K562 (cell line): ENCODE measurements around the gene CRIP3. TPM values are rescaled to one million over a fixed set of nuclear protein-coding genes. Genes with fewer than 3 reads are reported as not detected.

Source experiments
- ATAC-seq: fragments of 200-7000 bp; cut with Tn5 transposase; 3 replicates; pipeline ENCODE4 v1.9.1; 2020; ENCODE audit warnings: moderate library complexity
- BruUV-seq: library from RNA; stranded (reverse); fragments of 400-500 nt; replicated peaks from 2 replicates; lab custom pipeline; 2021; lab: Mats Ljungman, UMichigan
- CTCF ChIA-PET: fragments of 300-600 bp; formaldehyde crosslinking; extraction: SDS; loops from one replicate; lab custom pipeline; 2021; ENCODE audit warnings: low intra/inter-chr PET ratio; lab: Yijun Ruan, JAX
- POLR2A ChIA-PET: fragments of 300-600, 350-650 bp; sonication (Branson Sonifier 250); formaldehyde crosslinking; extraction: SDS; loops from one replicate; lab custom pipeline; 2021; ENCODE audit warnings: antibody characterized with exemption, inconsistent platforms; lab: Yijun Ruan, JAX
- DNase-seq, 4 experiments: peaks; one replicate each; pipeline versions ENCODE4 v3.0.0 to v3.0.0-alpha.2; 2011 to 2018; ENCODE audit warnings: low spot score in 3 of 4, mixed read lengths in 3 of 4; ENCODE audit errors: extremely low read depth in 1 of 4
- FAIRE-seq: peaks from 2 replicates; lab custom pipeline; 2011; peaks lifted over from hg19 to GRCh38; lab: Jason Lieb, UNC
- H2AFZ ChIP-seq: 2 replicates; pipeline ENCODE4 v1.6.0; 2011; ENCODE audit warnings: low read depth, low read length, control low read depth, inconsistent platforms
- H3K27ac ChIP-seq: fragments of 200-600 bp; 3 replicates; pipeline ENCODE4 v1.8.0; 2011; ENCODE audit warnings: low read depth, mild to moderate bottlenecking, control low read depth, inconsistent platforms, low read length, moderate library complexity, mixed read lengths; ENCODE audit errors: extremely low read depth
- H3K27me3 ChIP-seq, 2 experiments: fragments of 300-600 bp in 1 of 2; 2 replicates in 1 of 2; 3 replicates in 1 of 2; pipeline versions ENCODE4 v1.6.0 to v1.8.0; 2011; ENCODE audit warnings: inconsistent platforms in 2 of 2, low read length in 2 of 2, mild to moderate bottlenecking in 1 of 2, mixed read lengths in 1 of 2, moderate library complexity in 1 of 2; ENCODE audit not compliant: control insufficient read depth in 2 of 2, insufficient read depth in 2 of 2
- H3K36me3 ChIP-seq: fragments of 300-600 bp; 3 replicates; pipeline ENCODE4 v1.8.0; 2011; ENCODE audit warnings: mild to moderate bottlenecking, low read length, inconsistent platforms; ENCODE audit not compliant: control insufficient read depth, insufficient read depth
- H3K4me1 ChIP-seq, 2 experiments: fragments of 200-600 bp in 1 of 2; replicated peaks in 1 of 2; 2 replicates in 1 of 2; 3 replicates in 1 of 2; pipeline versions ENCODE4 v1.5.1 to v1.8.0; 2011; ENCODE audit warnings: inconsistent platforms in 2 of 2, low read length in 2 of 2, mild to moderate bottlenecking in 1 of 2, mixed read lengths in 1 of 2, moderate library complexity in 1 of 2; ENCODE audit not compliant: control insufficient read depth in 2 of 2, insufficient read depth in 2 of 2
- H3K4me2 ChIP-seq: 2 replicates; pipeline ENCODE4 v1.6.1; 2011; ENCODE audit warnings: low read length, control low read depth, inconsistent platforms, mixed read lengths; ENCODE audit not compliant: insufficient read depth
- H3K4me3 ChIP-seq: fragments of 200-600 bp; sonication (generic), shearing (Covaris generic); 2 replicates; pipeline ENCODE4 v1.5.1; 2016; ENCODE audit warnings: control low read depth, inconsistent platforms
- H3K79me2 ChIP-seq: fragments of 200-600 bp; 3 replicates; pipeline ENCODE4 v1.8.0; 2011; ENCODE audit warnings: low read length, inconsistent platforms; ENCODE audit not compliant: control insufficient read depth, insufficient read depth
- H3K9ac ChIP-seq, 2 experiments: 2 replicates each; pipeline versions ENCODE4 v1.6.0 to v1.6.1; 2011; ENCODE audit warnings: low read depth in 2 of 2, low read length in 2 of 2, control low read depth in 1 of 2, inconsistent platforms in 1 of 2, mild to moderate bottlenecking in 1 of 2, mixed read lengths in 1 of 2; ENCODE audit not compliant: insufficient read depth in 1 of 2
- H3K9me1 ChIP-seq: one replicate; pipeline ENCODE4 v1.6.0; 2011; ENCODE audit warnings: inconsistent platforms, mild to moderate bottlenecking, low read length, moderate library complexity; ENCODE audit not compliant: control insufficient read depth, insufficient read depth
- H3K9me3 ChIP-seq: replicated peaks from 2 replicates; pipeline ENCODE4 v1.5.1; 2011; ENCODE audit warnings: low read depth, low read length, inconsistent platforms; ENCODE audit not compliant: control insufficient read depth, insufficient read depth
- H4K20me1 ChIP-seq: replicated peaks from 2 replicates; pipeline ENCODE4 v1.6.1; 2011; ENCODE audit warnings: low read length, inconsistent platforms, mixed read lengths; ENCODE audit not compliant: control insufficient read depth, insufficient read depth
- BRD4 ChIP-seq: fragments of 200-600 bp; sonication (generic); IDR thresholded peaks from 2 replicates; pipeline ENCODE4 v1.6.1; 2017; ENCODE audit warnings: inconsistent platforms
- DDX20 ChIP-seq: fragments of 450-650 bp; IDR thresholded peaks from 2 replicates; pipeline ENCODE4 v1.6.1; 2016; ENCODE audit warnings: missing genetic modification characterization, low read depth, mild to moderate bottlenecking, missing compliant biosample characterization, moderate library complexity
- GATAD2A ChIP-seq: fragments of 450-650 bp; IDR thresholded peaks from 2 replicates; pipeline ENCODE4 v1.6.1; 2017
- ILF3 ChIP-seq: fragments of 450-650 bp; IDR thresholded peaks from 2 replicates; pipeline ENCODE4 v1.6.1; 2018; ENCODE audit warnings: antibody characterized with exemption, mild to moderate bottlenecking, moderate library complexity, borderline replicate concordance
- KDM2B ChIP-seq: fragments of 250-450 bp; sonication (Bioruptor Pico); IDR thresholded peaks from 2 replicates; pipeline ENCODE4 v1.8.0; 2021; ENCODE audit warnings: mild to moderate bottlenecking, moderate library complexity
- NR2C1 ChIP-seq, 2 experiments: fragments of 450-650 bp; IDR thresholded peaks; 2 replicates each; pipeline ENCODE4 v1.6.1; 2017; ENCODE audit warnings: mild to moderate bottlenecking in 2 of 2, antibody characterized with exemption in 1 of 2, inconsistent platforms in 1 of 2, missing compliant biosample characterization in 1 of 2, missing genetic modification characterization in 1 of 2
- PML ChIP-seq: IDR thresholded peaks from 2 replicates; pipeline ENCODE4 v1.6.1; 2012; ENCODE audit warnings: low read length, inconsistent platforms
- RNF219 ChIP-seq: fragments of 250-450 bp; sonication (Bioruptor Pico); IDR thresholded peaks from 2 replicates; pipeline ENCODE4 v1.5.0; 2022; ENCODE audit warnings: mild to moderate bottlenecking
- SAFB ChIP-seq: fragments of 200-400 bp; formaldehyde crosslinking; IDR thresholded peaks from 2 replicates; pipeline ENCODE4 v1.6.1; 2017; ENCODE audit warnings: low read depth, low read length, borderline replicate concordance
- SNAPC5 ChIP-seq: fragments of 250-450 bp; sonication (Bioruptor Pico); IDR thresholded peaks from 2 replicates; pipeline ENCODE4 v1.8.0; 2021; ENCODE audit warnings: moderate library complexity, mild to moderate bottlenecking, inconsistent platforms
- SRF ChIP-seq, 2 experiments: fragments of 250-450, 450-650 bp in 1 of 2; sonication (Bioruptor Pico) in 1 of 2; sonication (generic) in 1 of 2; formaldehyde crosslinking; IDR thresholded peaks; 2 replicates each; pipeline versions ENCODE4 v1.5.0 to v1.5.1; 2020 to 2022; ENCODE audit warnings: mild to moderate bottlenecking in 1 of 2, missing genetic modification reagents in 1 of 2
- STAT5B ChIP-seq: fragments of 250-450 bp; sonication (Bioruptor Pico); IDR thresholded peaks from 2 replicates; pipeline ENCODE4 v1.8.0; 2021; ENCODE audit warnings: mild to moderate bottlenecking, inconsistent platforms
- TAF15 ChIP-seq: fragments of 200-400 bp; formaldehyde crosslinking; IDR thresholded peaks from 2 replicates; pipeline ENCODE4 v1.6.1; 2017; ENCODE audit warnings: mild to moderate bottlenecking, low read depth, low read length, moderate library complexity
- TARDBP ChIP-seq: fragments of 450-650 bp; IDR thresholded peaks from 2 replicates; pipeline ENCODE4 v1.6.1; 2016
- TFAM ChIP-seq: fragments of 250-450 bp; sonication (Bioruptor Pico); conservative IDR thresholded peaks from 2 replicates; pipeline ENCODE4 v1.5.0; 2021; ENCODE audit warnings: mild to moderate bottlenecking, moderate library complexity
- USF2 ChIP-seq: sonication (generic); formaldehyde crosslinking; IDR thresholded peaks from 2 replicates; pipeline ENCODE4 v1.5.0; 2020; ENCODE audit warnings: missing genetic modification reagents
- ZEB2 ChIP-seq: fragments of 450-650 bp; IDR thresholded peaks from 2 replicates; pipeline ENCODE4 v1.6.1; 2016
- ZNF274 ChIP-seq: IDR thresholded peaks from 2 replicates; pipeline ENCODE4 v1.6.1; 2011; ENCODE audit warnings: low read depth, mild to moderate bottlenecking, low read length, moderate library complexity, borderline replicate concordance
- ZNF354B ChIP-seq: fragments of 250-450 bp; sonication (Bioruptor Pico); IDR thresholded peaks from 2 replicates; pipeline ENCODE4 v1.4.0; 2020
- ZNF766 ChIP-seq: fragments of 200-800 bp; sonication (Bioruptor generic); conservative IDR thresholded peaks from 2 replicates; pipeline ENCODE4 v1.6.1; 2016; ENCODE audit warnings: missing genetic modification characterization, missing compliant biosample characterization
- WGBS: fragments of 100-300 bp; shearing (Covaris generic); methylation state at CpG from one replicate; pipeline ENCODE4 v1.1.6; 2016; ENCODE audit warnings: low coverage, mixed read lengths; ENCODE audit not compliant: insufficient coverage; ENCODE audit errors: missing lambda C conversion rate; 5-methylcytosine and 5-hydroxymethylcytosine counted together
- in situ Hi-C: fragments of 300-500 bp; cut with MboI; formaldehyde crosslinking; loops from 4 replicates; pipeline ENCODE4 v1.15.0; 2018; ENCODE audit warnings: inconsistent platforms, mixed read lengths
- intact Hi-C: fragments of 100-400 bp; cut with micrococcal nuclease; formaldehyde crosslinking; loops from 2 replicates; pipeline ENCODE4 v1.14.2; 2022
- polyA plus RNA-seq, 8 experiments: library from polyadenylated mRNA; depleted of rRNA in 4 of 8; stranded (reverse) in 5 of 8; unstranded in 3 of 8; fragments of >200 nt; fragmentation: Nextera tagmentation in 2 of 8; fragmentation: Illumina TruSeq in 1 of 8; extraction: Ambion mirVana in 2 of 8; extraction: Trizol in 1 of 8; gene quantifications; 2 replicates each; pipeline versions ENCODE4 v1.2.1 to v1.2.3, GENCODE V29; 2011 to 2014; ENCODE audit warnings: inconsistent platforms in 1 of 8, missing spikeins in 1 of 8
- total RNA-seq, 7 experiments: library from RNA; depleted of rRNA in 6 of 7; stranded (reverse); fragments of >200 nt in 6 of 7; fragmentation: Illumina TruSeq in 2 of 7; extraction: Trizol in 2 of 7; gene quantifications; 2 replicates each; pipeline versions ENCODE4 v1.2.1 to v1.2.3, GENCODE V29; 2011 to 2021; ENCODE audit warnings: low replicate concordance in 1 of 7

CRIP3 gene
- total and polyA plus RNA-seq, 9 of the 15 experiments (the other 6 are each of a cell fraction or from before 2014, with no cell fraction given), result 0.36 to 2.1 (median 0.87) TPM

- intact Hi-C loops, result no loop called here
- no peak for ATAC-seq
- in situ Hi-C loops, result no loop called here
Measured at GRCh38 chr6:43347021-43347420, 38.4 kb upstream of the CRIP3 start.

More at GRCh38 chr6:43347021-43347420, 38.4 kb upstream of the CRIP3 start:
- TF ChIP-seq ILF3 (no peak), SNAPC5 (no peak), ZNF766 (no peak), USF2 (CRISPR knock-in tag) (no peak), ZNF274 (no peak), RNF219 (CRISPR knock-in tag) (no peak), STAT5B (no peak), KDM2B (no peak), NR2C1 (IDR thresholded peaks at IDR 0.05) (no peak), NR2C1 (tag; IDR thresholded peaks at IDR 0.05) (no peak), ZNF354B (no peak), SAFB (no peak), DDX20 (tag) (no peak), SRF (CRISPR knock-in tag; IDR thresholded peaks at IDR 0.05) (no peak), GATAD2A (no peak), TAF15 (no peak), TFAM (CRISPR knock-in tag) (no peak), ZEB2 (no peak), TARDBP (no peak), BRD4 (no peak), PML (no peak)
- no peaks in the 10 kb centered on the region; a peak in 1 of 5 replicates for H3K4me1 ChIP-seq
- no peak for DNase-seq
- H3K27me3 ChIP-seq, result no peaks in the 10 kb centered on the region
- peaks cover 66% of the 10 kb centered on the region for H3K36me3 ChIP-seq
- no peak overlapping the region for H3K4me3 ChIP-seq
- POLR2A ChIA-PET, result no interaction called here
- 38% methylated on average over 3 of the region's 3 CpGs for WGBS
- FAIRE-seq, result no peak
- no TSS peak for BruUV-seq
- H3K9ac ChIP-seq, result no peak overlapping the region
- no peaks in the 10 kb centered on the region for H4K20me1 ChIP-seq
- no peaks in the 10 kb centered on the region for H3K9me3 ChIP-seq
- H3K27ac ChIP-seq, result no peak overlapping the region
- CTCF ChIA-PET, result no interaction called here
- H3K4me2 ChIP-seq, result no peak overlapping the region
- H3K9me1 ChIP-seq, result no peaks in the 10 kb centered on the region
- no peaks in the 10 kb centered on the region for H3K79me2 ChIP-seq
- no peak overlapping the region for H2AFZ ChIP-seq
